ENCODE measurements around the gene OAF.

DNA sequence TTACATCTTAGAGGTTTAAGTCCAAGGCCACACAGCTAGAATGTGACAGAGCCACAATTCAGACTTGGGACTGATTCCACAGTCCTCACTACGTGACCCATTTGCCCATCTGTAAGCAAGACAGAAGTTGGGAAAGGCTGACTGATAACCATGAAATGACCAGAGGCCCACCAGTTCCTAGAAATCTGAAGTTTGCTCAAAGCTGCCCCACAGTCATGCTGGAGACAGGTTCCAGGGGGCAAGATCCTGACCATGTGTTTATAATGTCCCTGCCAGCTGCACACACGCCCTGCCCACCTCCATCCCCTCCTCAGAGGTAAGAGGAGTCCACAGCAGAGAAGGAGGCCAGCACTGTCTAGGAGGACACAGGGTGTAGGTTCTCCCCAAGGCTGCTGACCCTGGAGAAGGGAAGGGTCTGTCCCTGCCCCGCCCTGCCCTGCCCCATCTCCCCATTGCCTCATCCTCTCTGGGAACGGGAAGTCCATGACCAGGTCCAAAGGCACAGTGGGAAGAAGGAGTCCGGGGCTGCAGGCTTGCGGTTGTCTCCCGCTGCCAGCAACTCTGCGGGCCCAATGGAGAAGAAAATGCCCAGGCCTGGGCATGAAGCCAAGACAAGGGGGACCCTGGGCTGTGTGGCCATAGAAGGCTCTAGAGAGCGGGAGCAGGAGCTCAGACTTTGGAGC lies 11.9 kb upstream of the OAF start:
- TF ChIP-seq, protein P1, sequence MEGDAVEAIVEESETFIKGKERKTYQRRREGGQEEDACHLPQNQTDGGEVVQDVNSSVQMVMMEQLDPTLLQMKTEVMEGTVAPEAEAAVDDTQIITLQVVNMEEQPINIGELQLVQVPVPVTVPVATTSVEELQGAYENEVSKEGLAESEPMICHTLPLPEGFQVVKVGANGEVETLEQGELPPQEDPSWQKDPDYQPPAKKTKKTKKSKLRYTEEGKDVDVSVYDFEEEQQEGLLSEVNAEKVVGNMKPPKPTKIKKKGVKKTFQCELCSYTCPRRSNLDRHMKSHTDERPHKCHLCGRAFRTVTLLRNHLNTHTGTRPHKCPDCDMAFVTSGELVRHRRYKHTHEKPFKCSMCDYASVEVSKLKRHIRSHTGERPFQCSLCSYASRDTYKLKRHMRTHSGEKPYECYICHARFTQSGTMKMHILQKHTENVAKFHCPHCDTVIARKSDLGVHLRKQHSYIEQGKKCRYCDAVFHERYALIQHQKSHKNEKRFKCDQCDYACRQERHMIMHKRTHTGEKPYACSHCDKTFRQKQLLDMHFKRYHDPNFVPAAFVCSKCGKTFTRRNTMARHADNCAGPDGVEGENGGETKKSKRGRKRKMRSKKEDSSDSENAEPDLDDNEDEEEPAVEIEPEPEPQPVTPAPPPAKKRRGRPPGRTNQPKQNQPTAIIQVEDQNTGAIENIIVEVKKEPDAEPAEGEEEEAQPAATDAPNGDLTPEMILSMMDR (conservative IDR thresholded peaks at IDR 0.05 in 1 of 2, IDR thresholded peaks at IDR 0.05 in 1 of 2; ENCODE audit: extremely low read depth in 1 of 2, insufficient read depth in 1 of 2, low read depth in 1 of 2, low read length in 2 of 2): no peak
- no peak for TF ChIP-seq EZH2 (IDR thresholded peaks at IDR 0.05; ENCODE audit: borderline replicate concordance, low read length)

Measured in mammary epithelial cell (primary cell).